ENCODE results near the gene WASF2.

The WASF2 gene

GRCh38 chr1:27364696-27365371 is 125.1 kb downstream of the WASF2 start:
- TF ChIP-seq, protein P1, sequence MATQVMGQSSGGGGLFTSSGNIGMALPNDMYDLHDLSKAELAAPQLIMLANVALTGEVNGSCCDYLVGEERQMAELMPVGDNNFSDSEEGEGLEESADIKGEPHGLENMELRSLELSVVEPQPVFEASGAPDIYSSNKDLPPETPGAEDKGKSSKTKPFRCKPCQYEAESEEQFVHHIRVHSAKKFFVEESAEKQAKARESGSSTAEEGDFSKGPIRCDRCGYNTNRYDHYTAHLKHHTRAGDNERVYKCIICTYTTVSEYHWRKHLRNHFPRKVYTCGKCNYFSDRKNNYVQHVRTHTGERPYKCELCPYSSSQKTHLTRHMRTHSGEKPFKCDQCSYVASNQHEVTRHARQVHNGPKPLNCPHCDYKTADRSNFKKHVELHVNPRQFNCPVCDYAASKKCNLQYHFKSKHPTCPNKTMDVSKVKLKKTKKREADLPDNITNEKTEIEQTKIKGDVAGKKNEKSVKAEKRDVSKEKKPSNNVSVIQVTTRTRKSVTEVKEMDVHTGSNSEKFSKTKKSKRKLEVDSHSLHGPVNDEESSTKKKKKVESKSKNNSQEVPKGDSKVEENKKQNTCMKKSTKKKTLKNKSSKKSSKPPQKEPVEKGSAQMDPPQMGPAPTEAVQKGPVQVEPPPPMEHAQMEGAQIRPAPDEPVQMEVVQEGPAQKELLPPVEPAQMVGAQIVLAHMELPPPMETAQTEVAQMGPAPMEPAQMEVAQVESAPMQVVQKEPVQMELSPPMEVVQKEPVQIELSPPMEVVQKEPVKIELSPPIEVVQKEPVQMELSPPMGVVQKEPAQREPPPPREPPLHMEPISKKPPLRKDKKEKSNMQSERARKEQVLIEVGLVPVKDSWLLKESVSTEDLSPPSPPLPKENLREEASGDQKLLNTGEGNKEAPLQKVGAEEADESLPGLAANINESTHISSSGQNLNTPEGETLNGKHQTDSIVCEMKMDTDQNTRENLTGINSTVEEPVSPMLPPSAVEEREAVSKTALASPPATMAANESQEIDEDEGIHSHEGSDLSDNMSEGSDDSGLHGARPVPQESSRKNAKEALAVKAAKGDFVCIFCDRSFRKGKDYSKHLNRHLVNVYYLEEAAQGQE (IDR thresholded peaks at IDR 0.05; ENCODE audit: low read depth) = no peak
- TF ChIP-seq TCF12 (IDR thresholded peaks at IDR 0.05; ENCODE audit: low read depth) (no peak), ZBTB7A (IDR thresholded peaks at IDR 0.05; ENCODE audit: low read depth) (no peak), RAD21 (IDR thresholded peaks at IDR 0.05; ENCODE audit: low read depth) (no peak), CEBPB (IDR thresholded peaks at IDR 0.05) (no peak), YY1 (IDR thresholded peaks at IDR 0.05; ENCODE audit: low read depth) (no peak), CREB1 (IDR thresholded peaks at IDR 0.05; ENCODE audit: low read depth) (no peak), USF1 (IDR thresholded peaks at IDR 0.05) (no peak), FOXM1 (IDR thresholded peaks at IDR 0.05; ENCODE audit: borderline replicate concordance, low read depth) (no peak), NFIC (IDR thresholded peaks at IDR 0.05) (no peak), TEAD4 (IDR thresholded peaks at IDR 0.05) (no peak)

- TF ChIP-seq, protein P1 (IDR thresholded peaks at IDR 0.05; ENCODE audit: low read depth) = no peak
- TF ChIP-seq YY1 (IDR thresholded peaks at IDR 0.05; ENCODE audit: low read depth) (no peak), ZBTB7A (IDR thresholded peaks at IDR 0.05; ENCODE audit: low read depth) (no peak), CREB1 (IDR thresholded peaks at IDR 0.05; ENCODE audit: low read depth) (no peak), TEAD4 (IDR thresholded peaks at IDR 0.05) (no peak), TAF1 (IDR thresholded peaks at IDR 0.05; ENCODE audit: low read depth) (no peak), TCF12 (IDR thresholded peaks at IDR 0.05; ENCODE audit: low read depth) (no peak), USF1 (IDR thresholded peaks at IDR 0.05) (no peak), EGR1 (IDR thresholded peaks at IDR 0.05) (no peak), CEBPB (IDR thresholded peaks at IDR 0.05) (no peak), EP300 (IDR thresholded peaks at IDR 0.05; ENCODE audit: borderline replicate concordance) (no peak), FOXM1 (IDR thresholded peaks at IDR 0.05; ENCODE audit: borderline replicate concordance, low read depth) (no peak), NFIC (IDR thresholded peaks at IDR 0.05) (no peak), RAD21 (IDR thresholded peaks at IDR 0.05; ENCODE audit: low read depth) (no peak)
- TF ChIP-seq, protein P2, sequence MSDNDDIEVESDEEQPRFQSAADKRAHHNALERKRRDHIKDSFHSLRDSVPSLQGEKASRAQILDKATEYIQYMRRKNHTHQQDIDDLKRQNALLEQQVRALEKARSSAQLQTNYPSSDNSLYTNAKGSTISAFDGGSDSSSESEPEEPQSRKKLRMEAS (IDR thresholded peaks at IDR 0.05) = no peak
Measured at GRCh38 chr1:27363766-27364695, 125.9 kb downstream of the WASF2 start.

- TF ChIP-seq RAD21 (IDR thresholded peaks at IDR 0.05; ENCODE audit: low read depth) (no peak), TAF1 (IDR thresholded peaks at IDR 0.05; ENCODE audit: low read depth) (no peak), EP300 (IDR thresholded peaks at IDR 0.05; ENCODE audit: borderline replicate concordance) (no peak), CREB1 (IDR thresholded peaks at IDR 0.05; ENCODE audit: low read depth) (no peak), EGR1 (IDR thresholded peaks at IDR 0.05) (no peak), TCF12 (IDR thresholded peaks at IDR 0.05; ENCODE audit: low read depth) (no peak), CEBPB (IDR thresholded peaks at IDR 0.05) (no peak), YY1 (IDR thresholded peaks at IDR 0.05; ENCODE audit: low read depth) (no peak), TEAD4 (IDR thresholded peaks at IDR 0.05) (no peak)
- TF ChIP-seq, protein P1 (IDR thresholded peaks at IDR 0.05; ENCODE audit: low read depth) = no peak
Measured at GRCh38 chr1:27361553-27361952, 128.4 kb downstream of the WASF2 start.

DNA sequence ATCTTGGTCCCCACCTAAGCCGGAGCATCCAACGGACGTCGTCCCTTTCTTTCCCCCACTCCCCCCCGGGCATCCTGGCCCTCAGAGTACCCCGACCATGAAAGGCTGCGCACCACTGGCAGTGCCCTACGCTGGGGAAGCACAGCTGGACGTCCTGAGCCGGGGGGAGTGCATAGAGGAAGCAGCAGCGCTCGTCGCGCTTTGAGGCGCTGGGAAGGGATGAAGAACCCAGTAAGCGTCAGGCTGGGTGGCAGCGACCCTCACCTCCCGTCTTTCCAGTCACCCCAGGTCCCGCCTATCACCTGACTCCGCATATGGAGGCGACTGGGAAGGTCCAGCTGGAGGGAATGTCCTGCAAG is 128.9 kb downstream of the WASF2 start:
- no peak for TF ChIP-seq EGR1 (IDR thresholded peaks at IDR 0.05)
- TF ChIP-seq RAD21 (IDR thresholded peaks at IDR 0.05; ENCODE audit: low read depth) = no peak
- no peak for TF ChIP-seq NFIC (IDR thresholded peaks at IDR 0.05)
- TF ChIP-seq ZBTB7A (IDR thresholded peaks at IDR 0.05; ENCODE audit: low read depth) = no peak
- no peak for TF ChIP-seq FOXM1 (IDR thresholded peaks at IDR 0.05; ENCODE audit: borderline replicate concordance, low read depth)
- no peak for TF ChIP-seq TEAD4 (IDR thresholded peaks at IDR 0.05)
- no peak for TF ChIP-seq CREB1 (IDR thresholded peaks at IDR 0.05; ENCODE audit: low read depth)
- TF ChIP-seq YY1 (IDR thresholded peaks at IDR 0.05; ENCODE audit: low read depth) = no peak
- TF ChIP-seq TCF12 (IDR thresholded peaks at IDR 0.05; ENCODE audit: low read depth) = no peak
- TF ChIP-seq, protein P1 (IDR thresholded peaks at IDR 0.05; ENCODE audit: low read depth) = no peak
- TF ChIP-seq CEBPB (IDR thresholded peaks at IDR 0.05) = no peak
- TF ChIP-seq USF1 (IDR thresholded peaks at IDR 0.05) = no peak
- TF ChIP-seq EP300 (IDR thresholded peaks at IDR 0.05; ENCODE audit: borderline replicate concordance) = no peak
- TF ChIP-seq TAF1 (IDR thresholded peaks at IDR 0.05; ENCODE audit: low read depth) = no peak
- TF ChIP-seq, protein P2 (IDR thresholded peaks at IDR 0.05) = no peak

All from Ishikawa (cell line).